Neural progenitor cell (in vitro differentiated cells): ENCODE results near the gene NEDD4L.

ENCODE experiments used
- CTCF ChIP-seq: fragments of 200-600 bp; sonication (generic); IDR thresholded peaks from 2 replicates; pipeline ENCODE4 v1.5.1; 2017; ENCODE audit warnings: antibody characterized with exemption, mild to moderate bottlenecking
- EZH2 ChIP-seq: fragments of 200-600 bp; sonication (generic); IDR thresholded peaks from 2 replicates; pipeline ENCODE4 v1.6.1; 2017; ENCODE audit warnings: antibody characterized with exemption, mild to moderate bottlenecking, moderate library complexity
- EZH2phosphoT487 ChIP-seq: fragments of 200-600 bp; sonication (generic); IDR thresholded peaks from 2 replicates; pipeline ENCODE4 v1.6.1; 2017; ENCODE audit warnings: antibody characterized with exemption

- TF ChIP-seq CTCF (no peak), EZH2phosphoT487 (no peak), EZH2 (no peak)
These were observed 197.9 kb downstream of the NEDD4L start for GRCh38 chr18:58241877-58242276.
